Endothelial cell (in vitro differentiated cells): ENCODE data around the gene SYT17. TPM values are rescaled to one million over a fixed set of nuclear protein-coding genes. Genes with fewer than 3 reads are reported as not detected.

Experiments
- DNase-seq: peaks from one replicate; pipeline ENCODE4 v3.0.0; 2021; ENCODE audit warnings: low spot score
- H3K27ac Mint-ChIP-seq: one replicate; pipeline ENCODE4 v1.8.0; 2021; ENCODE audit warnings: mixed read lengths, inconsistent platforms; ENCODE audit not compliant: unreplicated experiment
- H3K27me3 Mint-ChIP-seq: one replicate; pipeline ENCODE4 v1.8.0; 2021; ENCODE audit warnings: mild to moderate bottlenecking, moderate library complexity, mixed read lengths, inconsistent platforms; ENCODE audit not compliant: unreplicated experiment
- H3K36me3 Mint-ChIP-seq: one replicate; pipeline ENCODE4 v1.8.0; 2021; ENCODE audit warnings: mild to moderate bottlenecking, low read depth, mixed read lengths, inconsistent platforms; ENCODE audit not compliant: unreplicated experiment
- H3K4me1 Mint-ChIP-seq: one replicate; pipeline ENCODE4 v1.8.0; 2021; ENCODE audit warnings: mild to moderate bottlenecking, mixed read lengths, inconsistent platforms; ENCODE audit not compliant: unreplicated experiment
- H3K4me3 Mint-ChIP-seq: one replicate; pipeline ENCODE4 v1.8.0; 2021; ENCODE audit warnings: mild to moderate bottlenecking, mixed read lengths, inconsistent platforms; ENCODE audit not compliant: unreplicated experiment
- H3K9me3 Mint-ChIP-seq: one replicate; pipeline ENCODE4 v1.8.0; 2021; ENCODE audit warnings: mixed read lengths, inconsistent platforms; ENCODE audit not compliant: unreplicated experiment
- CTCF ChIP-seq: fragments of 200-600 bp; sonication (generic); IDR thresholded peaks from one replicate; pipeline ENCODE4 v1.5.0; 2021; ENCODE audit warnings: antibody characterized with exemption; ENCODE audit not compliant: unreplicated experiment
- total RNA-seq: library from RNA; stranded (reverse); fragmentation: NEBNext Ultra II Directional; extraction: Animal tissue kit (Norgen Biotek cat#: 25700); gene quantifications from one replicate; pipeline ENCODE4 v1.2.1, GENCODE V29; 2021; ENCODE audit not compliant: unreplicated experiment

Gene SYT17
- total RNA-seq, 1 donor from 2014 or later = 16.4 TPM

- no peak for TF ChIP-seq CTCF
- Mint-ChIP-seq H3K27ac (no peak overlapping the region), H3K4me1 (no peaks in the 10 kb centered on the region), H3K36me3 (peaks cover 41% of the 10 kb centered on the region), H3K4me3 (no peak overlapping the region), H3K27me3 (peaks cover 7% of the 10 kb centered on the region), H3K9me3 (no peaks in the 10 kb centered on the region)
- no peak for DNase-seq
Measured at GRCh38 chr16:19228052-19228451, 60.0 kb downstream of the SYT17 start.

- Mint-ChIP-seq H3K36me3 (peaks cover 41% of the 10 kb centered on the region), H3K9me3 (no peaks in the 10 kb centered on the region), H3K4me1 (no peaks in the 10 kb centered on the region), H3K4me3 (no peak overlapping the region), H3K27ac (no peak overlapping the region), H3K27me3 (peaks cover 7% of the 10 kb centered on the region)
- DNase-seq = no peak
- TF ChIP-seq CTCF = no peak
Measured at GRCh38 chr16:19228575-19228974, 60.5 kb downstream of the SYT17 start.

GRCh38 chr16:19230575-19230974 is 62.5 kb downstream of the SYT17 start:
- Mint-ChIP-seq H3K4me3 (no peak overlapping the region), H3K27ac (no peak overlapping the region), H3K9me3 (peaks cover 10% of the 10 kb centered on the region), H3K36me3 (peaks cover 44% of the 10 kb centered on the region), H3K27me3 (peaks cover 6% of the 10 kb centered on the region), H3K4me1 (no peaks in the 10 kb centered on the region)
- no peak for TF ChIP-seq CTCF
- no peak for DNase-seq

DNA sequence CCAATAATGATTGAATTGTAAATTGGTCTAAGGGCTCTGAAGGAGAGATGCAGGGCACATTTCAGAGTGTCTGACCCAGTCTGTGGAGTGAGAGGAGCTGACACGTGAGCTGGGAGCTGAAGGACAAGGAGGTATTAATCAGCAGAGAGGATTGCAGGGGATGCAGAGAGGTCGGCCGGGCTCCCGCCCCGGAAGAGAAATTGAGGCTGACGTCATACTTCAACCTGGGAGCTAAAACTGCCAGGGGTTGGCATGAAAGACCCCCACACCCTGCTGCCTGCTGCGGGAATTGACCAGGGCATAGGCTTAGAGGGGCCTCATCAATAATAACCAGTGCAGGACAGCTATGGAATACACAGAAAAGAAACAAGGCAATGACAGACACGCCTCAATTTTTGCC is 63.8 kb downstream of the SYT17 start:
- no peak for TF ChIP-seq CTCF

DNA sequence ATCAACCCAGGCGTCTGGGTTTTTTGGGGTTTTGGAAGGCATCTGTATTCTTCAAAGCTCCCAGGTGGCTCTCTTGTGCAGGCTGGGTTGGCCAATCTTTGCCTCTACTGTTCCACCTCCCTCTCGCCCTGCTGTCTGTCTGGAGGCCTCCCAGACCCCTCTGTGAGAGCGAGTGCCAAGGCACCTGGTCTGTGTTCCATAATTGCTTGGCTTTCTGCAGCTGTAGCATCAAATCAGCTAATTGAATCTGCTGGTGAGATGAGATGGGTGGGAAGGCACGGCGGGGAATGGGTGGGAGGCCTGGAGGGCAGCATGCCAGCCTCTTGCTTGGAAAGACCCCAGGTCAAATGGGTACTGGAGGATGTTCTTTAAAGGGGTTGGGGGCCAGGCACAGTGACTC is 64.9 kb downstream of the SYT17 start:
- Mint-ChIP-seq H3K4me1 (no peaks in the 10 kb centered on the region), H3K9me3 (peaks cover 17% of the 10 kb centered on the region), H3K27me3 (peaks cover 6% of the 10 kb centered on the region), H3K4me3 (no peak overlapping the region), H3K27ac (no peak overlapping the region), H3K36me3 (peaks cover 51% of the 10 kb centered on the region)
- DNase-seq = no peak
- no peak for TF ChIP-seq CTCF

More for the DNA sequence above, 63.8 kb downstream of the SYT17 start:
- H3K4me3 Mint-ChIP-seq = no peak overlapping the region
- no peaks in the 10 kb centered on the region for H3K4me1 Mint-ChIP-seq
- peaks cover 45% of the 10 kb centered on the region for H3K36me3 Mint-ChIP-seq
- H3K27me3 Mint-ChIP-seq = peaks cover 6% of the 10 kb centered on the region
- DNase-seq = no peak
- H3K9me3 Mint-ChIP-seq = peaks cover 17% of the 10 kb centered on the region
- no peak overlapping the region for H3K27ac Mint-ChIP-seq
